DOHH2 (cell line): ENCODE data around the gene INSYN2B.

Source experiments
- H3F3A ChIP-seq: fragments of 200-600 bp; sonication (generic), shearing (Covaris generic); 2 replicates; pipeline ENCODE4 v1.6.0; 2016; ENCODE audit warnings: antibody characterized with exemption, mild to moderate bottlenecking; ENCODE audit not compliant: control insufficient read depth, insufficient read depth
- H3K27ac ChIP-seq: fragments of 200-600 bp; sonication (generic); 2 replicates; pipeline ENCODE4 v1.5.1; 2014; ENCODE audit warnings: low read depth, mild to moderate bottlenecking, low read length, moderate library complexity
- H3K27me3 ChIP-seq: fragments of 200-600 bp; sonication (generic); 2 replicates; pipeline ENCODE4 v1.6.1; 2014; ENCODE audit warnings: mild to moderate bottlenecking, low read length, mixed read lengths; ENCODE audit not compliant: control insufficient read depth
- H3K36me3 ChIP-seq: fragments of 200-600 bp; sonication (generic); 2 replicates; pipeline ENCODE4 v1.6.1; 2014; ENCODE audit warnings: mild to moderate bottlenecking, low read length, moderate library complexity, mixed read lengths; ENCODE audit not compliant: control insufficient read depth
- H3K4me1 ChIP-seq: fragments of 200-600 bp; sonication (generic); 2 replicates; pipeline ENCODE4 v1.6.1; 2014; ENCODE audit warnings: mild to moderate bottlenecking, low read length, mixed read lengths; ENCODE audit not compliant: control insufficient read depth
- H3K4me2 ChIP-seq: fragments of 200-600 bp; sonication (generic); 2 replicates; pipeline ENCODE4 v1.6.0; 2014; ENCODE audit warnings: mild to moderate bottlenecking, low read length, moderate library complexity
- H3K4me3 ChIP-seq: fragments of 200-600 bp; sonication (generic); 2 replicates; pipeline ENCODE4 v1.5.1; 2014; ENCODE audit warnings: mild to moderate bottlenecking, low read length, mixed read lengths
- H3K79me2 ChIP-seq: fragments of 200-600 bp; sonication (generic); 2 replicates; pipeline ENCODE4 v1.6.1; 2014; ENCODE audit warnings: mild to moderate bottlenecking, low read length, mixed read lengths; ENCODE audit not compliant: control insufficient read depth
- H3K9me2 ChIP-seq: fragments of 200-600 bp; sonication (generic); replicated peaks from 2 replicates; pipeline ENCODE4 v1.6.1; 2014; ENCODE audit warnings: mild to moderate bottlenecking, low read length, mixed read lengths; ENCODE audit not compliant: control insufficient read depth
- H3K9me3 ChIP-seq: fragments of 200-600 bp; sonication (generic); 2 replicates; pipeline ENCODE4 v1.6.1; 2014; ENCODE audit warnings: antibody characterized with exemption, low read length, mixed read lengths; ENCODE audit not compliant: control insufficient read depth, insufficient read depth
- H4K20me1 ChIP-seq: fragments of 200-600 bp; sonication (generic); 2 replicates; pipeline ENCODE4 v1.6.0; 2014; ENCODE audit warnings: low read depth, mild to moderate bottlenecking, antibody characterized with exemption, low read length, moderate library complexity; ENCODE audit not compliant: control insufficient read depth, insufficient read depth
- EZH2phosphoT487 ChIP-seq: fragments of 200-600 bp; sonication (generic); IDR thresholded peaks from 2 replicates; pipeline ENCODE4 v1.6.1; 2017; ENCODE audit warnings: borderline replicate concordance, mild to moderate bottlenecking, antibody characterized with exemption, low read length, moderate library complexity, mixed read lengths
- TF ChIP-seq, protein P1 (sequence below): fragments of 200-600 bp; sonication (generic); IDR thresholded peaks from one replicate; pipeline ENCODE4 v1.5.1; 2014; ENCODE audit warnings: antibody characterized with exemption, mild to moderate bottlenecking, low read depth, low read length; ENCODE audit not compliant: poor library complexity, severe bottlenecking

Gene INSYN2B

DNA sequence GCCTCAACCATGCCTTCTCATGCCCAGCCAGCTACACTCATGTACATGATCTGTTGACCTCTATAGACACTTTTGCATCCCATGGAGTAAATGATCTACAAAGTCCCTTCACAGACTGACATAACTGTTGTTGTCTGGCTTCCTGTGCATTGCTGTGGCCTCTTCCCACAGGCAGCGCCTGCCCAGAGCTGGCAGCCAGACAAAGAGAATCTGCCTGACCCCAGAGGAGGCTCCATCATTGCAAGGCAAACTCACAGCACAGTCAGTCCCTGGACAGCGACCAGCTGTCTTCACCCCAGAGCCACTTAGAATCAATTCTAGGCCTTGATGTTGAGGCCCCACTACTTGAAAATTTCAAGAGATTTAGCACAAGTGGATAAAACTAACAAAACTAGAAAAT is 65.5 kb downstream of the INSYN2B start:
- Histone ChIP-seq H4K20me1 (no peaks in the 10 kb centered on the region), H3K27me3 (no peaks in the 10 kb centered on the region), H3F3A (no peaks in the 10 kb centered on the region), H3K9me3 (no peaks in the 10 kb centered on the region), H3K4me2 (no peak overlapping the region), H3K4me1 (no peaks in the 10 kb centered on the region), H3K4me3 (no peak overlapping the region), H3K9me2 (no peaks in the 10 kb centered on the region), H3K36me3 (no peaks in the 10 kb centered on the region), H3K79me2 (no peaks in the 10 kb centered on the region), H3K27ac (no peak overlapping the region)
- TF ChIP-seq, protein P1, sequence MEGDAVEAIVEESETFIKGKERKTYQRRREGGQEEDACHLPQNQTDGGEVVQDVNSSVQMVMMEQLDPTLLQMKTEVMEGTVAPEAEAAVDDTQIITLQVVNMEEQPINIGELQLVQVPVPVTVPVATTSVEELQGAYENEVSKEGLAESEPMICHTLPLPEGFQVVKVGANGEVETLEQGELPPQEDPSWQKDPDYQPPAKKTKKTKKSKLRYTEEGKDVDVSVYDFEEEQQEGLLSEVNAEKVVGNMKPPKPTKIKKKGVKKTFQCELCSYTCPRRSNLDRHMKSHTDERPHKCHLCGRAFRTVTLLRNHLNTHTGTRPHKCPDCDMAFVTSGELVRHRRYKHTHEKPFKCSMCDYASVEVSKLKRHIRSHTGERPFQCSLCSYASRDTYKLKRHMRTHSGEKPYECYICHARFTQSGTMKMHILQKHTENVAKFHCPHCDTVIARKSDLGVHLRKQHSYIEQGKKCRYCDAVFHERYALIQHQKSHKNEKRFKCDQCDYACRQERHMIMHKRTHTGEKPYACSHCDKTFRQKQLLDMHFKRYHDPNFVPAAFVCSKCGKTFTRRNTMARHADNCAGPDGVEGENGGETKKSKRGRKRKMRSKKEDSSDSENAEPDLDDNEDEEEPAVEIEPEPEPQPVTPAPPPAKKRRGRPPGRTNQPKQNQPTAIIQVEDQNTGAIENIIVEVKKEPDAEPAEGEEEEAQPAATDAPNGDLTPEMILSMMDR, result no peak
- TF ChIP-seq EZH2phosphoT487, result no peak

DNA sequence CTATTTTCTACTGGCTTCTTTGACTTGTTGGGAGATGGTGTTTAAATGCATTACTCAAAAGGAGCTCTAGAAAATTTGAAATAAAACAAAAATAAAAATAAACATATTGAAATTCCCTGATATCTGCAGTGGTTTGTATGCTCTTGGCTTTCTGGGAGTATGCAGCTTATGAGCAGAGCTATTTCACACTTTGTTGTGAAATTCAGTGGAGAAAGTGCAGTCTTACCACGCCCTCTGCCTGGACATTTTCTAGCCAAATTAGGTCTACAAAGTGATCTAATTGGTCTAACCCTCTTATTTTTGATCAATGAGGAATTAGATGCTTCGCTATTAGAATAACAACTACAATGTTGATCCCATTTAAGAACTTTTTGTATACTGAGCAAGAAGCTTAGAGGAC is 66.8 kb downstream of the INSYN2B start:
- Histone ChIP-seq H3K4me2 (no peak overlapping the region), H3K9me3 (no peaks in the 10 kb centered on the region), H3K4me3 (no peak overlapping the region), H3K79me2 (no peaks in the 10 kb centered on the region), H3K27me3 (no peaks in the 10 kb centered on the region), H4K20me1 (no peaks in the 10 kb centered on the region), H3K4me1 (no peaks in the 10 kb centered on the region), H3K27ac (no peak overlapping the region), H3K36me3 (no peaks in the 10 kb centered on the region), H3K9me2 (no peaks in the 10 kb centered on the region), H3F3A (no peaks in the 10 kb centered on the region)
- TF ChIP-seq, protein P1, result no peak
- no peak for TF ChIP-seq EZH2phosphoT487

DNA sequence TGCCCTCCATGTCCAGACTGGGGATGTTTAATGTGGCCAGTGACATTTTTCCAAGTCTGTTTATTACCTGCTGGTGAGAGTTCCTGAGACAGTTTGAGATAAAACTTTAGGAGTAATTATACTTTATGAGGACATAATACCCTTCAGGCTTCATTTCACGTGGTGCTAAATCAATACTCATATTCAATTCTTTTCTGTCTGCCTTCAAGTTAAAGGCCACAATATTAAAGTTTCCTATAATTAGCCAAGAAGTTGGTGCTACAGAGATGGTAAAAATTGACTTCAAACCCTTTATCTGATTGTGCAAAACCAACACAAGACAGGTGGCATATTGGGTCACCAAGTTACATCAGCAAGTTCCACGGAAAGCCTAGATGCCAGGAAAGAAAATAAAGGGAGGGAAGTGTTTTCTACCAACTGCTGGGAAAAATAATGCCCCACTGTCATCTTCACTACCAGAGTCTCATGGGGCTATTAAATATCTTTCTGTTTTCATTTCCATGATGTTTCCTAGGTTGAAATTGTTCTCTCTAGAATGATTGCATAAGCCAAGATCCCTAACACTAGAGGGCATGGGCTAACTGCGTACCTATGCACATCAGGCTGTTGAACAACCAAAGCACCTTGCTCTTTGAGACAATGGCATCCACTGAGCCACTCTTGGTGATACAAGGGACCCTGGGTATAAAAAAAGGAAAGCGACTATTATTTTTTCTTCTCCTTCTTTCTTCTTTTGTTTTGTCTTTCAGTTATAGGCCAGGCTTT is 68.7 kb downstream of the INSYN2B start:
- no peaks in the 10 kb centered on the region for H3K9me2 ChIP-seq
- H3K4me1 ChIP-seq, result no peaks in the 10 kb centered on the region
- no peaks in the 10 kb centered on the region for H3F3A ChIP-seq
- H3K9me3 ChIP-seq, result no peaks in the 10 kb centered on the region
- H3K27ac ChIP-seq, result no peak overlapping the region
- no peak overlapping the region for H3K4me3 ChIP-seq
- H3K36me3 ChIP-seq, result no peaks in the 10 kb centered on the region
- no peaks in the 10 kb centered on the region for H3K79me2 ChIP-seq
- H3K27me3 ChIP-seq, result no peaks in the 10 kb centered on the region
- no peaks in the 10 kb centered on the region for H4K20me1 ChIP-seq
- no peak overlapping the region for H3K4me2 ChIP-seq
- no peak for TF ChIP-seq EZH2phosphoT487
- TF ChIP-seq, protein P1, result no peak
